Activated naive CD8-positive, alpha-beta T cell treated with anti-CD3 and anti-CD28 coated beads, Interleukin-2, amount 10 ng/mL, durations not matched to agents 7 days and 5 days (primary cell): Measurements from ENCODE around the gene SRPK2. TPM values are rescaled to one million over a fixed set of nuclear protein-coding genes. Genes with fewer than 3 reads are reported as not detected.

ENCODE experiments used
- total RNA-seq, 2 experiments: library from RNA; stranded (reverse); gene quantifications; one replicate each; pipeline ENCODE4 v1.2.3, GENCODE V29; 2021

Gene SRPK2
- total RNA-seq, 2 experiments from 2014 or later, result 38.5 to 41.0 TPM

Other genes starting within 250 kb of the SRPK2 start
- gene PUS7, start 133.3 kb upstream of the SRPK2 start, total RNA-seq, result 1 to 10 TPM; 8.2 to 9.0 TPM
- gene RINT1, start 143.3 kb upstream of the SRPK2 start, total RNA-seq, result 10 to 100 TPM; 22.0 to 25.5 TPM
- gene EFCAB10, start 192.6 kb upstream of the SRPK2 start, total RNA-seq, result not detected